ENCODE measurements around the gene GLI3. TPM values are rescaled to one million over a fixed set of nuclear protein-coding genes. Genes with fewer than 3 reads are reported as not detected.

Gene GLI3
- total RNA-seq, 4 donors from 2014 or later = 16.5 to 105 (median 22.6) TPM

DNA sequence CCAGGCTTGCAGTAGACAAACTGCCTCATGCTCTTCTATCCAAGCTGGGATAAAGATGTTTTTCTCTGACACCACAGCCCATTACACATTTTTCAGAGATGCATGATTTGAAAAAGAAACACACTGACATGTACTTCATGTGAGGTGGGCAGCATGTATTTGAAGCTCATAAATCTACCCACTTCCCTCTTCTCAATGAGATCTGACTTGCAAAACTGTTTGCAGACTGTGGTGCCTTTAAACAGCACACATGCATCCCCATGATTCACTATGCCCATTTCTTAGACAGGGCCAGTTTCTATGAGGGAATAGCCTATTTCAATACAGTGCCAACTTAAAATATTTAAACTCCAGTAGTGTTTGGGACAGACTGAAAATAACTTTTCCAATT is 109.8 kb downstream of the GLI3 start:
- H3K27me3 ChIP-seq = no peaks in the 10 kb centered on the region
- no peak for TF ChIP-seq POLR2A (IDR thresholded peaks at IDR 0.05)
- TF ChIP-seq CTCF (IDR thresholded peaks at IDR 0.05) = no peak
- H3K36me3 ChIP-seq = no peaks in the 10 kb centered on the region
- H3K4me3 ChIP-seq = no peak overlapping the region
- intact Hi-C loops (cut with DNase I; ENCODE audit: low total_unique reads) = no loop called here
- DNase-seq = no peak
- no peak overlapping the region for H3K27ac ChIP-seq
- H3K4me1 ChIP-seq = no peaks in the 10 kb centered on the region
- H3K9me3 ChIP-seq = no peaks in the 10 kb centered on the region

DNA sequence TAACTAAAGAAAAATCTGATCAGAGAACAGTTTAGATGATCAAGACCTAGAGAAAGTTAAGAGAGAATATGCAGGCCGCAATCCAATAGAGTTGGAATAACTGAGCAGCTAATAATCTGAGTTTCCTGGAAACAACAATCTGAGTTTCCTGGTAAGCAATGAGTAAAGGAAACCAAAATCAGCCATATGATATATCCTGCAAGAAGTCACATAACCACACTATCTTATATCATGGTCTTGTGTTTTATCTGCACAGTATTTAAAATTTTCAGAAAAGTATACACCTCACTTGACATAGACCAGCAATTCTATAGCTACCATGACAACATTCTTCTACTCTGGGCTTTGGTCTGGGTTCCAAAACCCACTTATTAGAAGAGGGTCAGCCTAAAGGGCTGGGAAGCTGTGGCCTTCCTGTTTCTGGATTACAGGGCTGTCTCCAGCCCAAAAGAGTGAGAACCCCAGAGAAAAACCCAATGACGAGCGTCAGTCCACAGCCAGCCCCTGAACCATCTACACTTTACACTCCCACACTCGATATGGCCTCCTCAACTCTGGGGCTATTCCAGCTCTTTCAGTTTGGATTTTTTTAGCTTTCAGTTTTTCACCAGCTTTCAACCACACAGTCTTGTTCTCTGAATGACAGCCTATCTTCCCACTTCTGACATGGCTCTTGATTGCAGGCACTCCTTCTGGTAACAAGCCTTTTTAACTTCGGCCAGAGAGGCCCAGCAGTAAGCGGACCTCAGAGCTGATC is 110.4 kb downstream of the GLI3 start:
- H3K4me3 ChIP-seq = no peak overlapping the region
- no peaks in the 10 kb centered on the region for H3K27me3 ChIP-seq
- TF ChIP-seq CTCF (IDR thresholded peaks at IDR 0.05) (no peak), POLR2A (IDR thresholded peaks at IDR 0.05) (no peak)
- H3K4me1 ChIP-seq = no peaks in the 10 kb centered on the region
- DNase-seq = no peak
- H3K36me3 ChIP-seq = no peaks in the 10 kb centered on the region
- intact Hi-C loops (cut with DNase I; ENCODE audit: low total_unique reads) = no loop called here
- H3K9me3 ChIP-seq = no peaks in the 10 kb centered on the region
- no peak overlapping the region for H3K27ac ChIP-seq

GRCh38 chr7:42125321-42125720 is 111.7 kb downstream of the GLI3 start:
- H3K4me3 ChIP-seq = no peak overlapping the region
- H3K4me1 ChIP-seq = no peaks in the 10 kb centered on the region
- no peaks in the 10 kb centered on the region for H3K36me3 ChIP-seq
- DNase-seq = no peak
- intact Hi-C loops (cut with DNase I; ENCODE audit: low total_unique reads) = no loop called here
- no peaks in the 10 kb centered on the region for H3K9me3 ChIP-seq
- TF ChIP-seq POLR2A (IDR thresholded peaks at IDR 0.05) (no peak), CTCF (IDR thresholded peaks at IDR 0.05) (no peak)
- no peak overlapping the region for H3K27ac ChIP-seq
- H3K27me3 ChIP-seq = no peaks in the 10 kb centered on the region

DNA sequence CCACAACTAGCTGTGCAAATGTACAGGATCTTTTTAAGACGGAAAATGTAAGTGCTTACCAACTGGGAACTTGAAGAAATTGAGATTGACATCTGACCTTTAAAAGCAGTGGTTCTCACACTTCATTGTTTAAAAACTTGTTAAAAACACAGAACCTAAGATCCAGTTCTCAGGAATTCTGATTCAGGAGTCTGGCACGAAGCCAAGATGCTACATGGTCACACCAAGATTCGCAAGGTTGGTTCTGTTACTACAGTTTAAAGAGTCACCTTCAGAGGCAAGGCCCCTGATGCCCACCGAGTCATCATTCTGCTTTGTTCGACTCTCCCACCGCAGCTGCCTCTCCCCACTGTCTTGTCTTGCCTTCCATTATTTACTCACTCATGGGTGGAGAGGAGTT is 113.3 kb downstream of the GLI3 start:
- H3K4me3 ChIP-seq = no peak overlapping the region
- H3K9me3 ChIP-seq = no peaks in the 10 kb centered on the region
- DNase-seq = no peak
- no peak overlapping the region for H3K27ac ChIP-seq
- no peak for TF ChIP-seq CTCF (IDR thresholded peaks at IDR 0.05)
- H3K36me3 ChIP-seq = no peaks in the 10 kb centered on the region
- no peaks in the 10 kb centered on the region for H3K27me3 ChIP-seq
- H3K4me1 ChIP-seq = no peaks in the 10 kb centered on the region
- intact Hi-C loops (cut with DNase I; ENCODE audit: low total_unique reads) = no loop called here

- Histone ChIP-seq H3K27ac (peak overlapping the region in 1 of 2 donors; percentile 11), H3K27me3 (no peaks in the 10 kb centered on the region), H3K4me1 (no peaks in the 10 kb centered on the region), H3K36me3 (no peaks in the 10 kb centered on the region), H3K9me3 (no peaks in the 10 kb centered on the region), H3K4me3 (no peak overlapping the region)
- intact Hi-C loops (cut with DNase I; ENCODE audit: low total_unique reads) = no loop called here
- TF ChIP-seq POLR2A (IDR thresholded peaks at IDR 0.05) (no peak), CTCF (IDR thresholded peaks at IDR 0.05) (no peak)
- no peak for DNase-seq
These were observed 116.8 kb downstream of the GLI3 start for GRCh38 chr7:42120191-42120590.
